AG09309 (cell line): ENCODE results near the gene OLIG2.

Experiments
- DNase-seq: peaks from one replicate; pipeline ENCODE4 v3.0.0-alpha.2; 2010; ENCODE audit warnings: low read depth
- H3K4me3 ChIP-seq: 2 replicates; pipeline ENCODE4 v1.5.1; 2011; ENCODE audit warnings: mild to moderate bottlenecking, low read depth, low read length, moderate library complexity; ENCODE audit not compliant: control insufficient read depth
- CTCF ChIP-seq: IDR thresholded peaks from 2 replicates; pipeline ENCODE4 v1.5.1; 2011; ENCODE audit warnings: mild to moderate bottlenecking, low read depth, low read length, inconsistent platforms; ENCODE audit not compliant: insufficient read depth, control insufficient read depth; ENCODE audit errors: missing control alignments

OLIG2 gene

GRCh38 chr21:33025489-33026442 lies at the start of gene OLIG2:
TSS of gene OLIG2 (plus strand) at chr21:33025935. CDS start at chr21:33026863, 928 bp downstream.
- no peak within 1 kb of the TSS for H3K4me3 ChIP-seq
- no peak for TF ChIP-seq CTCF
- DNase-seq = no peak

GRCh38 chr21:32976791-32977190 lies 48.9 kb upstream of the OLIG2 start:
- no peak for TF ChIP-seq CTCF
- H3K4me3 ChIP-seq = no peak overlapping the region
- DNase-seq = no peak

- DNase-seq = no peak
- no peak overlapping the region for H3K4me3 ChIP-seq
- no peak for TF ChIP-seq CTCF
Measured at GRCh38 chr21:32977216-32977615, 48.5 kb upstream of the OLIG2 start.

GRCh38 chr21:32978331-32979270 lies 47.1 kb upstream of the OLIG2 start:
- no peak overlapping the region for H3K4me3 ChIP-seq
- no peak for TF ChIP-seq CTCF

GRCh38 chr21:32979598-32980268 lies 46.0 kb upstream of the OLIG2 start:
- no peak for DNase-seq
- H3K4me3 ChIP-seq = no peak overlapping the region
- no peak for TF ChIP-seq CTCF

More at GRCh38 chr21:32978331-32979270, 47.1 kb upstream of the OLIG2 start:
- DNase-seq = no peak

GRCh38 chr21:32981096-32981495 lies 44.6 kb upstream of the OLIG2 start:
- no peak overlapping the region for H3K4me3 ChIP-seq
- no peak for DNase-seq
- TF ChIP-seq CTCF = no peak
